GM06990 (cell line): ENCODE data around the gene HDAC4.

Experiments
- DNase-seq: peaks from one replicate; pipeline ENCODE4 v3.0.0-alpha.2; 2011; ENCODE audit not compliant: insufficient read length; ENCODE audit errors: extremely low read depth
- H3K27me3 ChIP-seq: replicated peaks from 2 replicates; pipeline ENCODE4 v1.6.0; 2011; ENCODE audit warnings: low read length; ENCODE audit not compliant: control insufficient read depth, insufficient read depth
- H3K36me3 ChIP-seq: 2 replicates; pipeline ENCODE4 v1.5.1; 2011; ENCODE audit warnings: low read length; ENCODE audit not compliant: control insufficient read depth, insufficient read depth
- H3K4me3 ChIP-seq: replicated peaks from 2 replicates; pipeline ENCODE4 v1.5.1; 2011; ENCODE audit warnings: low read depth, mild to moderate bottlenecking, control low read depth, low read length
- CTCF ChIP-seq: IDR thresholded peaks from 2 replicates; pipeline ENCODE4 v1.5.1; 2011; ENCODE audit warnings: low read length, control low read depth, mild to moderate bottlenecking, inconsistent platforms; ENCODE audit not compliant: insufficient read depth, poor library complexity, severe bottlenecking

The HDAC4 gene

GRCh38 chr2:239101807-239102206 is 299.0 kb downstream of the HDAC4 start:
- Histone ChIP-seq H3K4me3 (no peak overlapping the region), H3K36me3 (no peaks in the 10 kb centered on the region), H3K27me3 (no peaks in the 10 kb centered on the region)
- DNase-seq, result no peak
- TF ChIP-seq CTCF, result no peak

- H3K4me3 ChIP-seq, result no peak overlapping the region
- no peak for TF ChIP-seq CTCF
- no peaks in the 10 kb centered on the region for H3K27me3 ChIP-seq
- H3K36me3 ChIP-seq, result no peaks in the 10 kb centered on the region
- no peak for DNase-seq
These were observed 299.7 kb downstream of the HDAC4 start for GRCh38 chr2:239101071-239101470.

- Histone ChIP-seq H3K36me3 (no peaks in the 10 kb centered on the region), H3K4me3 (no peak overlapping the region), H3K27me3 (no peaks in the 10 kb centered on the region)
- no peak for TF ChIP-seq CTCF
- no peak for DNase-seq
These were observed 301.3 kb downstream of the HDAC4 start for GRCh38 chr2:239099474-239099873.

GRCh38 chr2:239098288-239098970 is 302.4 kb downstream of the HDAC4 start:
- DNase-seq, result no peak
- no peak for TF ChIP-seq CTCF
- no peaks in the 10 kb centered on the region for H3K36me3 ChIP-seq

GRCh38 chr2:239097428-239097696 is 303.5 kb downstream of the HDAC4 start:
- Histone ChIP-seq H3K27me3 (no peaks in the 10 kb centered on the region), H3K36me3 (no peaks in the 10 kb centered on the region), H3K4me3 (no peak overlapping the region)
- TF ChIP-seq CTCF, result no peak
- DNase-seq, result no peak

More at GRCh38 chr2:239098288-239098970, 302.4 kb downstream of the HDAC4 start:
- Histone ChIP-seq H3K27me3 (no peaks in the 10 kb centered on the region), H3K4me3 (no peak overlapping the region)
